Mucosa of stomach (tissue), 1 donor: ENCODE measurements around the gene GPER1.

Experiments used
- H3K27me3 ChIP-seq: one replicate; pipeline ENCODE4 v1.7.0; 2013; ENCODE audit warnings: mild to moderate bottlenecking, low read length; ENCODE audit not compliant: control insufficient read depth, insufficient read depth
- H3K36me3 ChIP-seq: one replicate; pipeline ENCODE4 v1.7.0; 2013; ENCODE audit warnings: low read length; ENCODE audit not compliant: control insufficient read depth, insufficient read depth
- H3K4me1 ChIP-seq: one replicate; pipeline ENCODE4 v1.7.0; 2013; ENCODE audit warnings: mild to moderate bottlenecking, low read length; ENCODE audit not compliant: control insufficient read depth, insufficient read depth
- H3K4me3 ChIP-seq: one replicate; pipeline ENCODE4 v1.7.0; 2013; ENCODE audit warnings: low read length
- H3K9ac ChIP-seq: one replicate; pipeline ENCODE4 v1.7.0; 2013; ENCODE audit warnings: mild to moderate bottlenecking, low read length, moderate library complexity
- H3K9me3 ChIP-seq: one replicate; pipeline ENCODE4 v1.7.0; 2013; ENCODE audit warnings: mild to moderate bottlenecking, low read length, moderate library complexity; ENCODE audit not compliant: control insufficient read depth
- donor health status: Pancreatic carcinoma.

GPER1 gene

GRCh38 chr7:1076184-1077072, 11.5 kb upstream of the GPER1 start:
- Histone ChIP-seq H3K36me3 (no peaks in the 10 kb centered on the region), H3K9ac (peak overlapping the region; percentile 39), H3K9me3 (no peaks in the 10 kb centered on the region), H3K4me1 (peaks cover 21% of the 10 kb centered on the region), H3K27me3 (no peaks in the 10 kb centered on the region), H3K4me3 (peak overlapping the region; percentile 31)

DNA sequence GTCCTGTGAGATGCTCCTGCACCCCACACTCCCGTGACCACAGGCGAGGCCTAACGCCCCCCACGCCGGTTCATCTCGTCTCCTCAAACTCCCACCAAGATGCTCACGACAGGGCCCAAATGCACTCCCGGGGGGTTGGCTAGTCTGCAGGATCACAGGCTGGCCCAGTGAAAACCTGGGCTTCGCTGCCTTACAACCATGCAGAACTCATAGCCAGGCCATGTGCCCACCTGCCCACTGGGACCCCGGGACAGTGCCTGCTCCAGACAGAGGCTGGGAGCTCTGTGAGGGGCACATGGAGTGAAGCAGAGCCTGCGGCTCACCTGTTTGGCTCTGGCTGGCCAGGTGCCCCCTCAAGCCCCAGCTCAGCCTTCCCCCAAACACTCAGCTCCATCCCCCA, 9.4 kb upstream of the GPER1 start:
- Histone ChIP-seq H3K9me3 (no peaks in the 10 kb centered on the region), H3K36me3 (no peaks in the 10 kb centered on the region), H3K27me3 (peaks cover 6% of the 10 kb centered on the region), H3K9ac (no peak overlapping the region), H3K4me1 (peaks cover 24% of the 10 kb centered on the region), H3K4me3 (no peak overlapping the region)

DNA sequence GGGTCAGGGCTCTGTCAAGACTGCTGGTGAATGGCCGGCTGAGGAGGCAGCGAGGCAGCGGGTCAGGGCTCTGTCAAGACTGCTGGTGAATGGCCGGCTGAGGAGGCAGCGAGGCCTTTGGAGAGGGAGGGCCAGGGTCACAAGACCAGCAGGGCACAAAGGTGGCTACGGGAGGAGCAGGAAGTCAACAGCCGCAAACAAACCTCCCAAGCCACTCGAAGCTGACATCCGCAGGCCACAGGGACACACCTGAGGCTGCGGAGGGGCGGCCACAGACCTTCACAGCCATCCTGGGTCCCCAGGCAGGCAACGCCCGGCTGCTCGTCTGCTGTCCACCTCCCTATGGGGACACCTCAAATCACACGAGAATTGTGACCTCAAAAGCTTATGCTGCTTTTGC, 8.9 kb upstream of the GPER1 start:
- no peak overlapping the region for H3K4me3 ChIP-seq
- H3K9ac ChIP-seq: no peak overlapping the region
- no peaks in the 10 kb centered on the region for H3K36me3 ChIP-seq
- peaks cover 6% of the 10 kb centered on the region for H3K27me3 ChIP-seq
- H3K9me3 ChIP-seq: no peaks in the 10 kb centered on the region
- peaks cover 28% of the 10 kb centered on the region for H3K4me1 ChIP-seq

DNA sequence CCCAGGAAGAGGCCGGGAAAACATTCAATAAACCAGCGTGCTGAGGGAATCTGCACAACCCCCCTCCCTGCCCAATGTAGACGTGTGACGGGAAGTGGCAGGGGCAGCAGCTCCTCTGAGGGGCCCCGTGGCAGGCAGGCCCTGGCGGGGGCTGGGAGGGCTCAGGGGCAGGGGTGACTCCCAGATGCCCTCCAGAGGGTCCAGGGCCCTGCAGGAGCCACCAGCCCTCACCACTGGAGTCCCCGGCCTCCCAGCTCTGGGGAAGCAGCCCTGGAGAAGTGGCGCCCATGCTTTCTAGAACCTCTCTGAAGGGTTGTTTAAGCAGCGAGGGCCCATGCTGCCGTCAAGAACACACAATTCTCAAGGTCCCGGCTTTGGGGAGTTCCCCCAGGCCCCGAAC, 8.4 kb upstream of the GPER1 start:
- peaks cover 6% of the 10 kb centered on the region for H3K27me3 ChIP-seq

GRCh38 chr7:1080252-1080920, 7.5 kb upstream of the GPER1 start:
- no peaks in the 10 kb centered on the region for H3K36me3 ChIP-seq
- peaks cover 6% of the 10 kb centered on the region for H3K27me3 ChIP-seq
- no peaks in the 10 kb centered on the region for H3K9me3 ChIP-seq
- H3K4me1 ChIP-seq: peaks cover 35% of the 10 kb centered on the region
- no peak overlapping the region for H3K4me3 ChIP-seq
- H3K9ac ChIP-seq: no peak overlapping the region

More for the DNA sequence above, 8.4 kb upstream of the GPER1 start:
- Histone ChIP-seq H3K4me3 (no peak overlapping the region), H3K9me3 (no peaks in the 10 kb centered on the region), H3K4me1 (peaks cover 32% of the 10 kb centered on the region), H3K36me3 (no peaks in the 10 kb centered on the region), H3K9ac (no peak overlapping the region)

GRCh38 chr7:1080921-1081255, 7.0 kb upstream of the GPER1 start:
- Histone ChIP-seq H3K27me3 (peaks cover 6% of the 10 kb centered on the region), H3K36me3 (no peaks in the 10 kb centered on the region), H3K4me3 (no peak overlapping the region), H3K9ac (no peak overlapping the region), H3K9me3 (no peaks in the 10 kb centered on the region), H3K4me1 (peaks cover 34% of the 10 kb centered on the region)

GRCh38 chr7:1081336-1081735, 6.6 kb upstream of the GPER1 start:
- H3K27me3 ChIP-seq: peaks cover 6% of the 10 kb centered on the region
- peaks cover 30% of the 10 kb centered on the region for H3K4me1 ChIP-seq
- H3K36me3 ChIP-seq: no peaks in the 10 kb centered on the region
- H3K9ac ChIP-seq: no peak overlapping the region
- no peaks in the 10 kb centered on the region for H3K9me3 ChIP-seq
- no peak overlapping the region for H3K4me3 ChIP-seq

- Histone ChIP-seq H3K9me3 (no peaks in the 10 kb centered on the region), H3K4me3 (no peak overlapping the region), H3K36me3 (no peaks in the 10 kb centered on the region), H3K27me3 (peaks cover 6% of the 10 kb centered on the region), H3K9ac (no peak overlapping the region), H3K4me1 (peaks cover 30% of the 10 kb centered on the region)
Observed at GRCh38 chr7:1081931-1082401, 5.9 kb upstream of the GPER1 start.

DNA sequence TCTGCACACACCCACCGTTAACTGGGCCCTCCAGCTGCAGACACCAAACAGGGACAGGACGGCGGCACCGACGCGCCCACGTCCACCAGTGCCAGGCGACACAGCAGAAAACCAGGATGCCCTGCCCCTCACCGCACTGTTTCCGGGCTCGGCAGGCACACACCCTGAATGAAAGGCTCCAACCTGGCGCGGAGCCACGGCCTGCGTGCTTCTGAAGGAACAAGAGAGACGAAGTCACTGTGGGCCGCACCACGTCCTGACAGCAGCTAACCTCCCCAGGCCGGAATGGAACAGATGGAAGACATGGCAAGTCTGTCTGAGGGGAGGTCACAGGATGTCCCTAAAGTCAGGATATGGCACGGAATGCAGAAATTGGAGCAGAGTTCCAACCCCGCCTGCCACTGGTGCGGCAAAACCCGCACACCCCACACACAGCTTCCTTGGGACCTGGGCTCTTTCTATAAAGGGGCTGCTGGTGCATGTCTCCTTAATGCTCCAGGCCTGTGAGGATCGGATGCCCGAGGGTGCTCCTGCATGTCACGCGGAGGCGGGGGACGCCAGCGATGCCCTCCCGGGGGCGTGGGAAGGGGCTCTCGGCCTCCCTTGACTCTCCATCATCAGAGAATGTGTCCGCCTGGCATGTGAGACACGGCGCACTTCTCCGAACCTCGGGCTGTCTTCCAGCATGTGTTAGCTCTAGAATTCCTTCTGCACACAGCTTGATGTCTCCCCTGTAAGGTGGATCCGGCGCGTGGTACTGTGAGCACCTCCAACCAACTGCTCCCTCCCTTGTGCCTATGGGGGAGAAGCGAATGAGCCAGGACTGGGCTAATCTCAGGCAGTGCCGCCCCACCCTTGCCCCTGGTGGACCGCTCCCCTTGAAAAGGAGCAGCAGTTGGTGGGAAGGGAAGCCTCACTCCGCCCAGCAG, 3.9 kb upstream of the GPER1 start:
- Histone ChIP-seq H3K27me3 (peaks cover 21% of the 10 kb centered on the region), H3K4me1 (peaks cover 42% of the 10 kb centered on the region), H3K36me3 (no peaks in the 10 kb centered on the region), H3K9ac (no peak overlapping the region), H3K4me3 (no peak overlapping the region), H3K9me3 (no peaks in the 10 kb centered on the region)

DNA sequence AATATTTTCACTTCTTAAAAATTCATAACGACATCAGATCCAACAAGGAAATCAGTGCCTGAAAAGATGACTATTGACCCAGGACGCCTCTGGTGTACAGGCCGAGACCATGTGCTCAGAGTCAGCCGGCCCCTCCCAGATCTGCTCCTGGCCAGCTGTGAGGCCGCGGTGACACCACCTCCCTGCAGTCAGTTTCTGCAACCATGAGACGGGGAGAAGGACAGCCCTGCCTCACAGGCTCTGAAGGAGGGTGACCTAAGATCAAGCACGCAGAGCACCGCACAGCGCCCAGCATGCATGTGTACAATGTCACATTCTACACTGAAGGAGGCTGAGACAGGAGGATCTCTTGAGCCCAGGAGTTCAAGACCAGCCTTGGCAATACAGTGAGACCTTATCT, 2.6 kb upstream of the GPER1 start:
- Histone ChIP-seq H3K36me3 (no peaks in the 10 kb centered on the region), H3K9me3 (no peaks in the 10 kb centered on the region), H3K4me1 (peaks cover 38% of the 10 kb centered on the region), H3K9ac (no peak overlapping the region), H3K4me3 (no peak overlapping the region), H3K27me3 (peaks cover 21% of the 10 kb centered on the region)

DNA sequence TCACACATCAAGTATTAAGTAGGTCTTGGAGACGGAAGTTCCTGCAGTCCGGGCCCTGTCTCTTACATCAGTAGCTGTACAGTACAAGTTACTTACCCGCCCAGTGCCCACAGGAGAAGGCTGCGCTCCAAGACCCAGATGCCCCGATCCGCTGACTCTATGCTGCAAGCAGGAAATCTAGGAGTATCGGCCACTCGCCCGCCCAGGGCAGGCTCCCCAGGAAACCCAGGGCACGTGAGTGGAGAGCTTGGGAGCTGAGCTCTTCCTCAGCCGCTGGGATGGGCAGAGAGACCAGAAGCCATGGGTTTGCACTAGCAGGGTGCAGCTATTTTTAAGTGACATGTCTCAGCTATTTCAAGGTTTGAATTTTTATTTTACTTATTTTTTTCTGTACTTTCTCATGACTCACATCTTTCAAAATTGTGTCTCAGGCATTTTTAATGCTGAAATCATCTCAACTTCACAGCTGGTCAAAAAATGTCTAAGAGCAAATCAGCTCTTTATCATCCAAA, 1.9 kb upstream of the GPER1 start:
- Histone ChIP-seq H3K27me3 (peaks cover 21% of the 10 kb centered on the region), H3K4me1 (peaks cover 38% of the 10 kb centered on the region), H3K4me3 (no peak overlapping the region), H3K36me3 (no peaks in the 10 kb centered on the region), H3K9me3 (no peaks in the 10 kb centered on the region), H3K9ac (no peak overlapping the region)
